Hypothalamus (tissue), 51 donors: ENCODE measurements around the gene PLEKHM3.

ENCODE experiments used
- DNase-seq, 51 donors: peaks; one replicate each; lab custom pipeline; 2025; lab: John Stamatoyannopoulos, UW

The PLEKHM3 gene

GRCh38 chr2:207836521-207837133, 188.7 kb downstream of the PLEKHM3 start:
- DNase-seq: peak in 1 of 51 donors; percentile 25

- no peak for DNase-seq
Measured at GRCh38 chr2:207835805-207836204, 189.5 kb downstream of the PLEKHM3 start.

GRCh38 chr2:207833251-207833751, 192.0 kb downstream of the PLEKHM3 start:
- no peak for DNase-seq

- no peak for DNase-seq
Measured at GRCh38 chr2:207831584-207832248, 193.6 kb downstream of the PLEKHM3 start.

- DNase-seq: no peak
Measured at GRCh38 chr2:207830778-207831438, 194.4 kb downstream of the PLEKHM3 start.

GRCh38 chr2:207828361-207829057, 196.8 kb downstream of the PLEKHM3 start:
- DNase-seq: peak in 1 of 51 donors; percentile 14

- DNase-seq: peak in 2 of 51 donors; percentile 13 to 52
Measured at GRCh38 chr2:207825978-207826377, 199.3 kb downstream of the PLEKHM3 start.

- DNase-seq: no peak
Measured at GRCh38 chr2:207825045-207825954, 200.0 kb downstream of the PLEKHM3 start.

- DNase-seq: no peak
Measured at GRCh38 chr2:207823865-207824264, 201.5 kb downstream of the PLEKHM3 start.

GRCh38 chr2:207819839-207820784, 205.2 kb downstream of the PLEKHM3 start:
- no peak for DNase-seq

- DNase-seq: peak in 2 of 51 donors; percentile 9 to 11
Measured at GRCh38 chr2:207819021-207819797, 206.1 kb downstream of the PLEKHM3 start.

GRCh38 chr2:207816546-207816945, 208.8 kb downstream of the PLEKHM3 start:
- DNase-seq: no peak

GRCh38 chr2:207815254-207815653, 210.1 kb downstream of the PLEKHM3 start:
- DNase-seq: no peak

- DNase-seq: no peak
Measured at GRCh38 chr2:207813942-207814341, 211.4 kb downstream of the PLEKHM3 start.

GRCh38 chr2:207813221-207813916, 212.0 kb downstream of the PLEKHM3 start:
- DNase-seq: peak in 36 of 51 donors; percentile 6 to 85 (median 46)

GRCh38 chr2:207812726-207813080, 212.6 kb downstream of the PLEKHM3 start:
- peak in 1 of 51 donors; percentile 25 for DNase-seq

GRCh38 chr2:207812058-207812725, 213.1 kb downstream of the PLEKHM3 start:
- DNase-seq: peak in 2 of 51 donors; percentile 25 to 40
